NCI-H1417 (cell line): ENCODE measurements around the gene CHGA.

Source experiments
- DNase-seq, 3 experiments: peaks; one replicate each; lab custom pipeline; 2025; lab: John Stamatoyannopoulos, UW

Gene CHGA

GRCh38 chr14:92980866-92981265 is 57.9 kb downstream of the CHGA start:
- DNase-seq, result no peak

GRCh38 chr14:92981726-92982125 is 58.8 kb downstream of the CHGA start:
- no peak for DNase-seq

GRCh38 chr14:92982956-92983355 is 60.0 kb downstream of the CHGA start:
- DNase-seq, result no peak

- no peak for DNase-seq
Observed at GRCh38 chr14:92984082-92984788, 61.3 kb downstream of the CHGA start.
